Immature natural killer cell (primary cell): ENCODE measurements around the gene OXTR. TPM values are rescaled to one million over a fixed set of nuclear protein-coding genes. Genes with fewer than 3 reads are reported as not detected.
A peak's percentile ranks its signal among the peaks of the same experiment; 100 is the strongest.

Experiments used
- DNase-seq, 3 donors: peaks; one replicate each; pipeline ENCODE4 v3.0.0; 2022; ENCODE audit warnings: mixed read lengths in 1 of 3
- H3K27ac Mint-ChIP-seq, 6 donors: one replicate each; pipeline ENCODE4 v1.8.0; 2020; ENCODE audit warnings: mixed read lengths in 6 of 6, mild to moderate bottlenecking in 5 of 6, inconsistent platforms in 4 of 6, moderate library complexity in 3 of 6
- H3K27me3 Mint-ChIP-seq, 3 donors: one replicate each; pipeline ENCODE4 v1.8.0; 2020 to 2021; ENCODE audit warnings: low read depth in 3 of 3, mild to moderate bottlenecking in 3 of 3, mixed read lengths in 3 of 3, moderate library complexity in 3 of 3, inconsistent platforms in 1 of 3
- H3K36me3 Mint-ChIP-seq, 3 donors: one replicate each; pipeline ENCODE4 v1.8.0; 2020; ENCODE audit warnings: mixed read lengths in 3 of 3, inconsistent platforms in 2 of 3, mild to moderate bottlenecking in 2 of 3
- H3K4me1 Mint-ChIP-seq, 2 donors: one replicate each; pipeline ENCODE4 v1.8.0; 2020; ENCODE audit warnings: inconsistent platforms in 2 of 2, mild to moderate bottlenecking in 2 of 2, mixed read lengths in 2 of 2, moderate library complexity in 1 of 2
- H3K4me3 Mint-ChIP-seq, 5 donors: one replicate each; pipeline ENCODE4 v1.8.0; 2020; ENCODE audit warnings: mild to moderate bottlenecking in 5 of 5, mixed read lengths in 5 of 5, inconsistent platforms in 3 of 5, moderate library complexity in 3 of 5
- H3K9me3 Mint-ChIP-seq, 6 donors: one replicate each; pipeline ENCODE4 v1.8.0; 2020; ENCODE audit warnings: mild to moderate bottlenecking in 6 of 6, mixed read lengths in 6 of 6, inconsistent platforms in 4 of 6, moderate library complexity in 3 of 6
- polyA plus RNA-seq, 3 donors: library from polyadenylated mRNA; unstranded; fragments of 300-500 nt; fragmentation: Illumina TruSeq; gene quantifications; one replicate each; pipeline ENCODE4 v1.2.3, GENCODE V29; 2021

Gene OXTR
- polyA plus RNA-seq, 3 donors from 2014 or later: 0.22 TPM; not detected in 2

DNA sequence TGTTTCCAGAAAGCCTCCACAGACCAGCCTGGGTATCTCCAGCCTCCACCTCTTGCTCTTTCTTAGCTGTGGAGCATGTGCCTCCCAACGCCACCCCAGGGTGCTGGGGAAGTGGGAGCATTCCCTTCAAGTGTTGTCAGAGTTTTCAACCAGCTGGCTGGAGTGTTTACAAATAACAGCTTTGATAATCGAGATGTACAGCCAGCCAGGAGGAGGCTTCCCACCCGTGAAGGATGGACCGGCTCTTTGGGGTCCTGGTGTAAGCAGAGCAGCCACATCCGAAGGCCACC is 8.5 kb upstream of the OXTR start:
- H3K27ac Mint-ChIP-seq: no peak overlapping the region
- no peak for DNase-seq
- peaks cover 0 to 1% (median 0%) of the 10 kb centered on the region in 6 donors for H3K9me3 Mint-ChIP-seq
- peaks cover 0 to 2% (median 2%) of the 10 kb centered on the region in 3 donors for H3K27me3 Mint-ChIP-seq
- H3K4me3 Mint-ChIP-seq: no peak overlapping the region
- no peaks in the 10 kb centered on the region for H3K36me3 Mint-ChIP-seq
- no peaks in the 10 kb centered on the region for H3K4me1 Mint-ChIP-seq

GRCh38 chr3:8777201-8777977 is 8.0 kb upstream of the OXTR start:
- Mint-ChIP-seq H3K4me1 (no peaks in the 10 kb centered on the region), H3K27me3 (peaks cover 2% of the 10 kb centered on the region in 3 donors), H3K9me3 (peaks cover 0 to 1% (median 0%) of the 10 kb centered on the region in 6 donors), H3K4me3 (no peak overlapping the region), H3K27ac (no peak overlapping the region), H3K36me3 (no peaks in the 10 kb centered on the region)
- DNase-seq: no peak

DNA sequence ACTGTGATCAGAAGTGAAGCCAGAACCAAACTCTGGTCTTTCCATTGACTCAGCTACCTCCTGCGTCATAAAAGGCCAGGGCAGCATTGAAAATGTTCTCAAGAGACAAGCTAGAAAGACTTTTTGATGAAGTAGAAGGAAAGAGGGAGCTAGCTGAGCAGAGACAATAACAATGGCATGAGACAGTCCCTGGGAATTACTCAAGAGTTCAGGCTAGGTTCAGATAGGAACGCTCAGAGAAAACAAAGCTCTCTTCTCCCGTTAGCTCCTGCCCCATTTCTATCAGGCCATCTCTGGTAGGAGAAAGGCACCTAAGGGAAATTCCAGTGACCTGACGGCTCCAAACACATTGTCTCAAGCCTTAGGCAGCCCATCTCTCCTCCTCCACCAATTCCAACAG is 7.0 kb upstream of the OXTR start:
- H3K36me3 Mint-ChIP-seq: no peaks in the 10 kb centered on the region
- H3K9me3 Mint-ChIP-seq: peaks cover 0 to 1% (median 0%) of the 10 kb centered on the region in 6 donors
- DNase-seq: no peak
- H3K4me3 Mint-ChIP-seq: no peak overlapping the region
- peaks cover 2 to 3% (median 2%) of the 10 kb centered on the region in 3 donors for H3K27me3 Mint-ChIP-seq
- H3K27ac Mint-ChIP-seq: no peak overlapping the region
- no peaks in the 10 kb centered on the region for H3K4me1 Mint-ChIP-seq

GRCh38 chr3:8775602-8776001 is 6.2 kb upstream of the OXTR start:
- DNase-seq: no peak
- Mint-ChIP-seq H3K4me1 (no peaks in the 10 kb centered on the region), H3K27ac (no peak overlapping the region), H3K9me3 (peaks cover 0 to 1% (median 0%) of the 10 kb centered on the region in 6 donors), H3K36me3 (no peaks in the 10 kb centered on the region), H3K27me3 (peaks cover 2 to 6% (median 2%) of the 10 kb centered on the region in 3 donors), H3K4me3 (no peak overlapping the region)

DNA sequence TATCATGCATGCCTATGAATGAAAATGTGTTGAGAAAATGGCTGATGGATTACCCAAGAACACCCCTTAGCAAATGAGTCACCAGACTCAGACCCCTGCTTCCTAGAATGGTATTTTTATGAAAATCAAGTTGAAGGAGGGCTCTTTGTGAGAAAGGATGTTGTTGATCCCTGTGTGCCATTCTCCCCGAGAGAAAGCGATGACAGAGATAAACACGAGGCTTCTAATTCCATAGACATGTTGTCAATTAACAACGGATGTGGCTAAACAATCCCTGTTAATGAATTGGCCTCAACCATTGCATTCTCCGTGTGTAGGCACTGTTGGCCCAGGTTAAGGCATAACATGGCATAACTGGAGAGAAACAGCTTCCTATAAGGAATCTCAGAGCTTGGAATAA is 5.8 kb upstream of the OXTR start:
- Mint-ChIP-seq H3K36me3 (no peaks in the 10 kb centered on the region), H3K4me1 (no peaks in the 10 kb centered on the region), H3K27me3 (peaks cover 2 to 9% (median 2%) of the 10 kb centered on the region in 3 donors), H3K27ac (no peak overlapping the region), H3K4me3 (no peak overlapping the region), H3K9me3 (peaks cover 0 to 1% (median 0%) of the 10 kb centered on the region in 6 donors)
- no peak for DNase-seq

DNA sequence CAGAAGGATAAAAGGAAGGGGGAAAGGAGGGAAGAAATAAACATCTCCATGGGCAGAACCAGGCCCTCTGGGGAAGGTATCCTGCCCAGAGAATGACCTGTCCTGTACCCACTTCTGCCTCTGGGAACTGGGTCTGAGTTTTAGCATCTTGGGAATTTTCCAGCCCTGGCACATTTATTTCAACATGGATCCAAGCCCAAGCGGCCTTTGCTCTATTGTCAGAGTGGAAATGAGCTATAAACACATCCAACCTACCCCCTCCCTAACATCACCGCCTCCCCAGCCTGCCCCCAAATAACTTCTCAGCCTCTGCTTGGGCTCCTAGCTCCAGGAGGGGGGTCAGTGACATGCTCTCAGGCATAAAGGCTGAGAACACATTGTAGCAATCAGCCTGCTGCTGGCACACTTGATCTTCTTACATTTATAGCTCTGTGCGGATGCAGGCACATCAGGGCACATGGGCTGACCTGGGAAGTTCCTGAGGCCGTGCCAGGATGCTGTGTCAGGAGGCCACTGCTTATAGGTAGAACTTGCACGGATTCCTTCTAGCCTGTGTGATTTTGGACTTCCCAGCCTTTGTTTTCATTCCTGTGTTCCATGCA is 4.6 kb upstream of the OXTR start:
- Mint-ChIP-seq H3K9me3 (peaks cover 0 to 1% (median 0%) of the 10 kb centered on the region in 6 donors), H3K27ac (no peak overlapping the region), H3K4me3 (no peak overlapping the region), H3K4me1 (peaks cover 8% of the 10 kb centered on the region in 2 donors), H3K36me3 (no peaks in the 10 kb centered on the region), H3K27me3 (peaks cover 2 to 14% (median 2%) of the 10 kb centered on the region in 3 donors)
- DNase-seq: no peak

DNA sequence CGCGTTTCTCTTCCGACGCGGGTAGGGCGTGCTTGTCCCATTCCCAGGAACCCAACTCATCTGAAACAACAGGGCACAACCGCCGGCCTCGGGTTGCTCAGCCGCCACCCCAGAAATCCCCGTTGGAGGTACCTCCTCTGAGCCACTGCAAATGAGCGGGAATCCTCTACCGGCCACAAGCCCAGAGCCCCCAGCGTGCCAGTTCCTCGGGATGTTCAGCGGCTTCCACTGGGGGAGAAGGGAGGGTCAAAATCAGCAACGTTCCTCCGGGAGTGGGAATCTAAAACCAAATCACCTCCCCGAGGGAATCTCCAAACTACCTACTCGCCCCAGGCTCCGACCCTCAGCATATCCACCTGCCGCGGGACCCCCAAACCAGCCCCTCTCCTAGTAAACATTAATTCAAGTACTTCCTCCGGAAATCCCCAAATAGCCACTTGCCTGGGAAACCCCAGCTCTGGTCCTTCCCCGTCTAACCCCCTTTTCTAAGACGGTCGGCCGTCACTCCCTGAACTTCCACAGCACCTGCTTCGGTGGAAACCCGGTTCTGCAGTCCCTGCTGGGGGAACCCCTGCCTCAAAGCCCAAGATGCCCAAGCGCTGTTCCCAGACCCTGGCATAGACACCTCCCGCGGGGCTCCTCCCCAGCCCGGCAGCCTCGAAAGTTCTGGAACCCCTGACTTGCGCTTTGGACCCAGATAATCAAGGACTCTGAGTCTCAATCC is 887 bp downstream of the OXTR start:
- Mint-ChIP-seq H3K4me3 (peak overlapping the region in 1 of 5 donors; percentile 7), H3K27ac (no peak overlapping the region), H3K9me3 (peaks cover 0 to 1% (median 0%) of the 10 kb centered on the region in 6 donors)

GRCh38 chr3:8767667-8768363 is 1.6 kb downstream of the OXTR start:
- Mint-ChIP-seq H3K4me1 (peaks cover 8 to 9% of the 10 kb centered on the region in 2 donors), H3K4me3 (no peak overlapping the region), H3K9me3 (peaks cover 0 to 2% (median 0%) of the 10 kb centered on the region in 6 donors), H3K27me3 (peaks cover 2 to 16% (median 2%) of the 10 kb centered on the region in 3 donors), H3K27ac (no peak overlapping the region), H3K36me3 (no peaks in the 10 kb centered on the region)
- no peak for DNase-seq

More for the DNA sequence above, 887 bp downstream of the OXTR start:
- H3K36me3 Mint-ChIP-seq: no peaks in the 10 kb centered on the region
- no peak for DNase-seq
- peaks cover 2 to 16% (median 2%) of the 10 kb centered on the region in 3 donors for H3K27me3 Mint-ChIP-seq
- H3K4me1 Mint-ChIP-seq: peaks cover 8 to 9% of the 10 kb centered on the region in 2 donors

- Mint-ChIP-seq H3K4me3 (no peak overlapping the region), H3K27me3 (peaks cover 1 to 16% (median 2%) of the 10 kb centered on the region in 3 donors), H3K36me3 (no peaks in the 10 kb centered on the region), H3K9me3 (peaks cover 0 to 2% (median 0%) of the 10 kb centered on the region in 6 donors), H3K27ac (no peak overlapping the region), H3K4me1 (peaks cover 8 to 9% of the 10 kb centered on the region in 2 donors)
- DNase-seq: no peak
Observed at GRCh38 chr3:8767256-8767666, 2.2 kb downstream of the OXTR start.

- peaks cover 0 to 2% (median 0%) of the 10 kb centered on the region in 6 donors for H3K9me3 Mint-ChIP-seq
- peaks cover 1 to 13% (median 2%) of the 10 kb centered on the region in 3 donors for H3K27me3 Mint-ChIP-seq
- H3K36me3 Mint-ChIP-seq: no peaks in the 10 kb centered on the region
- no peak overlapping the region for H3K4me3 Mint-ChIP-seq
- H3K4me1 Mint-ChIP-seq: peaks cover 8 to 9% of the 10 kb centered on the region in 2 donors
- H3K27ac Mint-ChIP-seq: no peak overlapping the region
- DNase-seq: no peak
Observed at GRCh38 chr3:8766148-8766547, 3.3 kb downstream of the OXTR start.

- no peak overlapping the region for H3K27ac Mint-ChIP-seq
- peaks cover 8 to 9% of the 10 kb centered on the region in 2 donors for H3K4me1 Mint-ChIP-seq
- peaks cover 1 to 14% (median 2%) of the 10 kb centered on the region in 3 donors for H3K27me3 Mint-ChIP-seq
- H3K36me3 Mint-ChIP-seq: no peaks in the 10 kb centered on the region
- DNase-seq: no peak
- peaks cover 0 to 2% (median 0%) of the 10 kb centered on the region in 6 donors for H3K9me3 Mint-ChIP-seq
- no peak overlapping the region for H3K4me3 Mint-ChIP-seq
Observed at GRCh38 chr3:8765528-8765927, 3.9 kb downstream of the OXTR start.

DNA sequence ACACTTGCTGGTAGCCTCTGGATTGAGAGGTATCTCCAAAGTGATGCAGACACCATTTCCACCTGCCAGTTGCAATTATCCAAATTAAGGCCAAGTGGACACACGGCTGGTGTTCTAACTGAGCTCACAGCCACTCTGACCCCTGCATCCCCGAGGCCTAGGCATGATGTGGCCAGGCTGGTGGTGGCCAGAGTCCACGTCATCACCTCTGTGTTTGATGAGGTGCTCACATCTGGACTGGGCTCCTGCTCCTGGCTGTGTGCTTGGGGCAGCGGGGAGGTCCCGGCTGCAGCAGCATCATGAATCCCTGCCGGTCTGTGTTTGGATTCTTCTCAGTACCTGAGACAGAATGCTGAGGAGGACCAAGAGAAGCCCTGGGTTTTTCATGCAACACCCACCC is 4.9 kb downstream of the OXTR start:
- Mint-ChIP-seq H3K4me3 (no peak overlapping the region), H3K27ac (no peak overlapping the region), H3K4me1 (peaks cover 3 to 6% of the 10 kb centered on the region in 2 donors), H3K27me3 (peaks cover 2 to 6% (median 2%) of the 10 kb centered on the region in 3 donors), H3K9me3 (peaks cover 0 to 2% (median 0%) of the 10 kb centered on the region in 6 donors), H3K36me3 (no peaks in the 10 kb centered on the region)
- no peak for DNase-seq

DNA sequence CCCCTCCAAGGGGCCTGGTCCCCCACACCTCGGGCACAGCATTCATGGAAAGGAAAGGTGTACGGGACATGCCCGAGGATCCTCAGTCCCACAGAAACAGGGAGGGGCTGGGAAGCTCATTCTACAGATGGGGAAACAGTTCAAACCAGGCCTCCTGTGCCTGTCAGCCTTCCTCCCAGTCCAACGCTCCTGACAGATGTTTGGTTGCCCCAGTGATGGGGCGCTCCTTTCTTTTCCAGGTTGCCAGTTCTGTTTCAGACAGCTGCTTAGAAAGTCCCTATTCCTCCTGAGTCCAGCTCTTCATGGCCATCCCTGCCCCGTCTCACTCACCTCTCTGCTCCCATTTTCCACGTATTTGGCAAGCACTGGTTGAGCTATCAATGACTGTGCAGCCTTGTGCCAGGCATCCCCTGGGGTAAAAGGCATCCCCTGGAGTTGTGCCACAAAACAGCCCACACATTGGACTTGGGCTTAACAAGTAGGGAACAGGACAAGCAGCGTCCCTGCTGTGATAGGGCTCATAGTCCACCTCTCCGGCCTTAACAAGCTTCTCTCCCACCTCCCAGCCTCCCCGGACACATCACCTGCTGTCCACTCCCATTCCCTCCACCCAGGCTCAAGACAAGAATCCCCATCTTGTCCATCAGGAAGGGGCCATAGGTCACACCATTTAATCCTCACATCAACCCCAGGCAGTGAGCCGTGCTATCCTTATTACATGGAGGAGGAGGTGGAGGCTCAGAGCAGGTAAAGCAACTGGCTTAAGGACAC is 6.6 kb downstream of the OXTR start:
- H3K4me3 Mint-ChIP-seq: no peak overlapping the region
- H3K4me1 Mint-ChIP-seq: no peaks in the 10 kb centered on the region
- peaks cover 2 to 10% (median 5%) of the 10 kb centered on the region in 3 donors for H3K27me3 Mint-ChIP-seq
- H3K36me3 Mint-ChIP-seq: no peaks in the 10 kb centered on the region
- DNase-seq: no peak
- H3K27ac Mint-ChIP-seq: no peak overlapping the region
- peaks cover 0 to 2% (median 0%) of the 10 kb centered on the region in 6 donors for H3K9me3 Mint-ChIP-seq
